PC-3 (cell line): ENCODE data around the gene LSMEM2. TPM values are rescaled to one million over a fixed set of nuclear protein-coding genes. Genes with fewer than 3 reads are reported as not detected.

Experiments
- ATAC-seq: fragments of 200-7000 bp; cut with Tn5 transposase; 2 replicates; pipeline ENCODE4 v1.9.1; 2020; ENCODE audit warnings: mild to moderate bottlenecking, moderate library complexity
- BruUV-seq: library from RNA; stranded (reverse); fragments of 400-500 nt; replicated peaks from 2 replicates; lab custom pipeline; 2021; lab: Mats Ljungman, UMichigan
- CTCF ChIA-PET: fragments of 300-600 bp; sonication (Branson Sonifier 250); formaldehyde crosslinking; loops from one replicate; lab custom pipeline; 2022; ENCODE audit warnings: antibody characterized with exemption; lab: Charles Lee
- POLR2A ChIA-PET: fragments of 300-600 bp; sonication (Branson Sonifier 250); formaldehyde crosslinking; loops from one replicate; lab custom pipeline; 2022; ENCODE audit warnings: antibody characterized with exemption; ENCODE audit not compliant: unreplicated experiment; lab: Charles Lee
- DNase-seq: peaks from one replicate; pipeline ENCODE4 v3.0.0-alpha.2; 2015
- H2AFZ ChIP-seq: fragments of 300-600 bp; sonication (generic); 2 replicates; pipeline ENCODE4 v1.6.0; 2016; ENCODE audit warnings: antibody characterized with exemption, low read length
- H3F3A ChIP-seq: fragments of 300-600 bp; sonication (generic); one replicate; pipeline ENCODE4 v1.6.0; 2017; ENCODE audit warnings: antibody characterized with exemption, low read length, control low read depth, mild to moderate bottlenecking; ENCODE audit not compliant: unreplicated experiment
- H3K27ac ChIP-seq: fragments of 300-600 bp; sonication (generic); 2 replicates; pipeline ENCODE4 v1.5.1; 2016; ENCODE audit warnings: mild to moderate bottlenecking, low read length
- H3K27me3 ChIP-seq: fragments of 300-600 bp; sonication (generic); 2 replicates; pipeline ENCODE4 v1.6.1; 2016; ENCODE audit warnings: low read length, mixed read lengths
- H3K36me3 ChIP-seq: fragments of 300-600 bp; sonication (generic); 2 replicates; pipeline ENCODE4 v1.6.1; 2016; ENCODE audit warnings: low read depth, mixed run types, low read length, mixed read lengths
- H3K4me1 ChIP-seq: fragments of 300-600 bp; sonication (generic); 2 replicates; pipeline ENCODE4 v1.5.1; 2016; ENCODE audit warnings: low read length; ENCODE audit not compliant: insufficient read depth
- H3K4me2 ChIP-seq: fragments of 300-600 bp; sonication (generic); 2 replicates; pipeline ENCODE4 v1.6.0; 2016; ENCODE audit warnings: low read length
- H3K4me3 ChIP-seq: fragments of 300-600 bp; sonication (generic); 2 replicates; pipeline ENCODE4 v1.5.1; 2016; ENCODE audit warnings: mild to moderate bottlenecking, low read length, mixed read lengths
- H3K79me2 ChIP-seq: fragments of 300-600 bp; sonication (generic); 2 replicates; pipeline ENCODE4 v1.6.1; 2017; ENCODE audit warnings: low read length, mixed read lengths
- H3K9ac ChIP-seq: fragments of 300-600 bp; sonication (generic); 2 replicates; pipeline ENCODE4 v1.6.0; 2016; ENCODE audit warnings: mild to moderate bottlenecking, low read length
- H3K9me2 ChIP-seq: fragments of 300-600 bp; sonication (generic); replicated peaks from 2 replicates; pipeline ENCODE4 v1.6.1; 2016; ENCODE audit warnings: mixed run types, low read length, mixed read lengths
- H3K9me3 ChIP-seq: fragments of 300-600 bp; sonication (generic); 2 replicates; pipeline ENCODE4 v1.6.1; 2016; ENCODE audit warnings: low read length, mixed read lengths
- H4K20me1 ChIP-seq: fragments of 300-600 bp; sonication (generic); 2 replicates; pipeline ENCODE4 v1.6.1; 2016; ENCODE audit warnings: low read length, mixed read lengths
- EZH2 ChIP-seq: fragments of 300-600 bp; sonication (generic); IDR thresholded peaks from one replicate; pipeline ENCODE4 v1.6.1; 2017; ENCODE audit warnings: antibody characterized with exemption, mild to moderate bottlenecking, low read length; ENCODE audit not compliant: unreplicated experiment
- EZH2phosphoT487 ChIP-seq: fragments of 300-600 bp; sonication (generic); IDR thresholded peaks from 2 replicates; pipeline ENCODE4 v1.6.1; 2018; ENCODE audit warnings: mild to moderate bottlenecking, antibody characterized with exemption, low read length, borderline replicate concordance
- intact Hi-C: fragments of 100-400 bp; cut with micrococcal nuclease; formaldehyde crosslinking; loops from 2 replicates; pipeline ENCODE4 v1.9.0; 2023
- total RNA-seq: library from RNA; depleted of rRNA; stranded (reverse); fragments of >200 nt; gene quantifications from 2 replicates; pipeline ENCODE4 v1.2.3, GENCODE V29; 2014
- TF ChIP-seq, protein P1 (sequence below): fragments of 300-600 bp; sonication (generic); conservative IDR thresholded peaks from 2 replicates; pipeline ENCODE4 v1.5.1; 2017; ENCODE audit warnings: antibody characterized with exemption, low read depth, mild to moderate bottlenecking, low read length

LSMEM2 gene
- total RNA-seq, 1 experiment from 2014 or later, result not detected

DNA sequence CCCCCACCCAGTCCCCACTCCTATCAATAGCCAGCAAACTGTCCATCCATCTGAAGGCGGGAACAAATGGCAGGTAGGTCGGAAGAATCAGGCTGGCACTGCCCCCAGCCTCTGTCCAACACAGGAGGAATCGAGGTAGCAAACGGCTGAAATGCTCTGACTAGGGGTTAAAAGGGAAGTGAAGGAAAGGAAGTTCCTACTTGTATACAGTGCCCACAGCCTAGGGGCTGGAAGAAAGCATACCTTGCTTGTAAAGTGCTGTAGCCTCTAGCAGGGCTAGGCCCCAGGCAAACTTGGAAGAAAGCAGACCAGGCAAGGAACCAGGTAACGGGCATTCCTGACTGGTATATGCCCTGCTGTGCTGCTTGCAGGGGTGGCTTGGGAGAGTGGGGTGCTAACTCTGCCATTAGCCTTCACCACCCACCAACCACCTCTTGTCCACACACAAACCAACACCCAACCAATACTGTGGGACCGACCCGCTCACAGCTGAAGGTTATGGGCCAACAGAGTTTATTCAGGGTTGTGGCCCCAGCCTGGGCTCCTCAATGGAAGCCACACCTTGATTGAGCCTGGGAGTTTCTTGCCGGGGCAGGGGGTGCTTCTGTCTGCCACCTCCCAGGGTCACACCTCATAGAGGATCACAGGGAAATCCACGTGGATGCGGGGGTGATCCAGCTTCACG is 46.8 kb downstream of the LSMEM2 start:
- no peak overlapping the region for H3K9ac ChIP-seq
- intact Hi-C loops, result no loop called here

DNA sequence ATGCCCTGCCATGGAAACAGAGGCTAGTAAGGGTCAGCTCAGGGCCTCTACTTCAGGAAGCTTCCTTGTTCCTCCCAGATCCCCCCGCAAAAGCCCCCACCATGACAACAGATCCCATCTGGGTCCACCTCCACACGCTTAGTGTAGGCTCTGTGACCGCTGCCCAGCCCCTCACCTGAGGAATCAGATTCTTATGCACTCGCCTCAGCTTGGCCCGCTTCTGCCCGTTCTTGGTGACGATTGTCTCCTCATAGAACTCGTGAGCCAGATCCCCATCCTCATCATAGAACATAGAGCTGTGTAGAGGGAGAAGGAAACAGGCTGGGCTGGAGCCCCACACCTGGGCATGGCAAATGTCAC is 47.3 kb downstream of the LSMEM2 start:
- H3K4me2 ChIP-seq, result no peak overlapping the region
- TF ChIP-seq EZH2 (no peak), EZH2phosphoT487 (no peak)
- TF ChIP-seq, protein P1, sequence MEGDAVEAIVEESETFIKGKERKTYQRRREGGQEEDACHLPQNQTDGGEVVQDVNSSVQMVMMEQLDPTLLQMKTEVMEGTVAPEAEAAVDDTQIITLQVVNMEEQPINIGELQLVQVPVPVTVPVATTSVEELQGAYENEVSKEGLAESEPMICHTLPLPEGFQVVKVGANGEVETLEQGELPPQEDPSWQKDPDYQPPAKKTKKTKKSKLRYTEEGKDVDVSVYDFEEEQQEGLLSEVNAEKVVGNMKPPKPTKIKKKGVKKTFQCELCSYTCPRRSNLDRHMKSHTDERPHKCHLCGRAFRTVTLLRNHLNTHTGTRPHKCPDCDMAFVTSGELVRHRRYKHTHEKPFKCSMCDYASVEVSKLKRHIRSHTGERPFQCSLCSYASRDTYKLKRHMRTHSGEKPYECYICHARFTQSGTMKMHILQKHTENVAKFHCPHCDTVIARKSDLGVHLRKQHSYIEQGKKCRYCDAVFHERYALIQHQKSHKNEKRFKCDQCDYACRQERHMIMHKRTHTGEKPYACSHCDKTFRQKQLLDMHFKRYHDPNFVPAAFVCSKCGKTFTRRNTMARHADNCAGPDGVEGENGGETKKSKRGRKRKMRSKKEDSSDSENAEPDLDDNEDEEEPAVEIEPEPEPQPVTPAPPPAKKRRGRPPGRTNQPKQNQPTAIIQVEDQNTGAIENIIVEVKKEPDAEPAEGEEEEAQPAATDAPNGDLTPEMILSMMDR, result no peak
- H3K36me3 ChIP-seq, result peaks cover 15% of the 10 kb centered on the region; the same call in 1 of the 2 replicates
- BruUV-seq, result no TSS peak
- no peak overlapping the region for H3K9ac ChIP-seq
- no peak for ATAC-seq
- H2AFZ ChIP-seq, result no peak overlapping the region
- intact Hi-C loops, result no loop called here
- CTCF ChIA-PET, result no interaction called here
- no peak overlapping the region for H3K27ac ChIP-seq
- H3K9me3 ChIP-seq, result no peaks in the 10 kb centered on the region
- H3F3A ChIP-seq, result no peaks in the 10 kb centered on the region
- no peaks in the 10 kb centered on the region for H3K9me2 ChIP-seq
- no peak for DNase-seq
- H3K4me1 ChIP-seq, result peaks cover 10% of the 10 kb centered on the region; the same call in 1 of the 2 replicates
- no peaks in the 10 kb centered on the region for H4K20me1 ChIP-seq
- H3K27me3 ChIP-seq, result no peaks in the 10 kb centered on the region
- POLR2A ChIA-PET, result no interaction called here
- peaks cover 19% of the 10 kb centered on the region for H3K79me2 ChIP-seq
- no peak overlapping the region for H3K4me3 ChIP-seq

More for the DNA sequence above, 46.8 kb downstream of the LSMEM2 start:
- Histone ChIP-seq H3K27ac (no peak overlapping the region), H3K79me2 (peaks cover 22% of the 10 kb centered on the region), H4K20me1 (no peaks in the 10 kb centered on the region), H3K4me1 (peaks cover 10% of the 10 kb centered on the region; the same call in 1 of the 2 replicates), H3K36me3 (peaks cover 10% of the 10 kb centered on the region; the same call in 1 of the 2 replicates), H3K9me3 (no peaks in the 10 kb centered on the region), H2AFZ (no peak overlapping the region), H3K4me2 (no peak overlapping the region), H3K27me3 (no peaks in the 10 kb centered on the region), H3K9me2 (no peaks in the 10 kb centered on the region), H3F3A (no peaks in the 10 kb centered on the region), H3K4me3 (no peak overlapping the region)
- BruUV-seq, result no TSS peak
- DNase-seq (no peak), ATAC-seq (no peak)
- ChIA-PET POLR2A (interaction anchor here (0.6 kb wide), 1 partner anchor 90 kb away, joined by 5 read pairs; no protein-coding TSS in a partner anchor), CTCF (interaction anchor here (0.6 kb wide), 1 partner anchor 12 kb away, joined by 3 read pairs; no protein-coding TSS in a partner anchor)
- TF ChIP-seq, protein P1, result no peak
- TF ChIP-seq EZH2 (no peak), EZH2phosphoT487 (no peak)

DNA sequence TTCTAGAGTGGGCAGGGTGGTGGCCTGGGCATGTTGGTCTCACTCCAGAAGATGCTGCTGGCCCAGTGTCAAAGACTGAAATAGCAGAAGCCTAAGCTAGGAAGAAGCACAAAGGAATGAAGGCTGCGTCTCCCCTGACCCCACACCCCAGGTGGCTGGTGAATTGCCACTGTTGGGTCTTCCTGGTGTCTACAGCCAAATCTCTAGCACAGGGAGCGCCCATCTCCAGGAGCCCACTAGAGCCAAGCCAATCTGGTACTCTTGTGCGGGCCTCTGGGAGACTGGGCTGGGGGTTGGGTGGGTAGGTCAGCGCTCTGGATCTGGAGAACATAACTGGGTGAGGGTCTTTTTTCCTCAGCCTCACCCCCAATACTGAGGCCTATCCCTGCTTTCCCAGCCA is 48.2 kb downstream of the LSMEM2 start:
- Histone ChIP-seq H3K9ac (peak overlapping the region; percentile 92), H3K4me1 (peaks cover 10% of the 10 kb centered on the region; the same call in 1 of the 2 replicates), H3K27ac (no peak overlapping the region), H3K4me2 (peak overlapping the region; percentile 78), H3F3A (no peaks in the 10 kb centered on the region), H3K9me2 (no peaks in the 10 kb centered on the region), H4K20me1 (no peaks in the 10 kb centered on the region), H2AFZ (no peak overlapping the region), H3K27me3 (no peaks in the 10 kb centered on the region), H3K9me3 (no peaks in the 10 kb centered on the region), H3K4me3 (peak overlapping the region; percentile 96), H3K36me3 (peaks cover 24% of the 10 kb centered on the region; the same call in 1 of the 2 replicates), H3K79me2 (peaks cover 22% of the 10 kb centered on the region)
- POLR2A ChIA-PET, result interaction anchor here (1.7 kb wide), 1 partner anchor 10 kb away, joined by 14 read pairs; no protein-coding TSS in a partner anchor
- TF ChIP-seq, protein P1, result no peak
- TF ChIP-seq EZH2 (no peak), EZH2phosphoT487 (no peak)
- DNase-seq, result no peak
- TSS peak; percentile 30 for BruUV-seq
- no peak for ATAC-seq
- CTCF ChIA-PET, result interaction anchor here (0.6 to 1.0 kb wide), 3 partner anchors 10 to 973 kb away, joined by 3 to 8 read pairs (median 4); no protein-coding TSS in a partner anchor
- intact Hi-C loops, result no loop called here
